ENCODE results near the gene ARAP2.

DNA sequence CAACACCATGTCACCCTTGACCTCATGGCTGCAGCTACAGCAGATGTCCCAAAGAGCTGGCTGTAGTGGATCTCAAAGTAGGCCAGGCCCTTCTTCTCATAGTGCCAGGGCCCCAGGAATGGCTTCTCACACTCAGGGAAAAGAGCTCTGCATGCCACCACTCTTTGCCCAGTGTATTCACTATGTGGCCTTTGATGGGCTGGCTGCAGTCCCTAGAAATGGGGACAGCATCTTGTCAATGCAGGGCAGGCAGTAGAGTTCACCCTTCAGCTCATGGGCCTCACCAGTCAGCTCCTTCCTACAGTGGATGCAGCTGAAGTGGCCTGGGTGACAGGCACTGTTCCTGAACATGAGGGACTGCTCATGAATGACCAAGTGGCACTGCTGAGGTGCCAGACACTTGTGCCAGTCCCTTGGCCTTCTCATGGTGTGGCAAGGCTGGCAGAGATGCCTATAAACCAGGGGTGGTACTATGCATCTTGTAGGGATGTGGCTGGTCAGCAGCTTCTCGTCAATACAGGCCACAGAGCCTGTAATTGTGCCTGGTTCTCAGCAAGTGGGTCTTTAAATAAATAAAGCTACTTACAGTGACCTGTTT lies 178.9 kb downstream of the ARAP2 start:
- TF ChIP-seq POLR2A (IDR thresholded peaks at IDR 0.05): no peak
- TF ChIP-seq, protein P1, sequence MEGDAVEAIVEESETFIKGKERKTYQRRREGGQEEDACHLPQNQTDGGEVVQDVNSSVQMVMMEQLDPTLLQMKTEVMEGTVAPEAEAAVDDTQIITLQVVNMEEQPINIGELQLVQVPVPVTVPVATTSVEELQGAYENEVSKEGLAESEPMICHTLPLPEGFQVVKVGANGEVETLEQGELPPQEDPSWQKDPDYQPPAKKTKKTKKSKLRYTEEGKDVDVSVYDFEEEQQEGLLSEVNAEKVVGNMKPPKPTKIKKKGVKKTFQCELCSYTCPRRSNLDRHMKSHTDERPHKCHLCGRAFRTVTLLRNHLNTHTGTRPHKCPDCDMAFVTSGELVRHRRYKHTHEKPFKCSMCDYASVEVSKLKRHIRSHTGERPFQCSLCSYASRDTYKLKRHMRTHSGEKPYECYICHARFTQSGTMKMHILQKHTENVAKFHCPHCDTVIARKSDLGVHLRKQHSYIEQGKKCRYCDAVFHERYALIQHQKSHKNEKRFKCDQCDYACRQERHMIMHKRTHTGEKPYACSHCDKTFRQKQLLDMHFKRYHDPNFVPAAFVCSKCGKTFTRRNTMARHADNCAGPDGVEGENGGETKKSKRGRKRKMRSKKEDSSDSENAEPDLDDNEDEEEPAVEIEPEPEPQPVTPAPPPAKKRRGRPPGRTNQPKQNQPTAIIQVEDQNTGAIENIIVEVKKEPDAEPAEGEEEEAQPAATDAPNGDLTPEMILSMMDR (IDR thresholded peaks at IDR 0.05): no peak
